ENCODE results near the gene IL10RB. TPM values are rescaled to one million over a fixed set of nuclear protein-coding genes. Genes with fewer than 3 reads are reported as not detected.

The IL10RB gene
- total and polyA plus RNA-seq, 2 of the 13 experiments (the other 11 are each of a cell fraction or from before 2014, with no cell fraction given) = 17.4 to 18.2 TPM

DNA sequence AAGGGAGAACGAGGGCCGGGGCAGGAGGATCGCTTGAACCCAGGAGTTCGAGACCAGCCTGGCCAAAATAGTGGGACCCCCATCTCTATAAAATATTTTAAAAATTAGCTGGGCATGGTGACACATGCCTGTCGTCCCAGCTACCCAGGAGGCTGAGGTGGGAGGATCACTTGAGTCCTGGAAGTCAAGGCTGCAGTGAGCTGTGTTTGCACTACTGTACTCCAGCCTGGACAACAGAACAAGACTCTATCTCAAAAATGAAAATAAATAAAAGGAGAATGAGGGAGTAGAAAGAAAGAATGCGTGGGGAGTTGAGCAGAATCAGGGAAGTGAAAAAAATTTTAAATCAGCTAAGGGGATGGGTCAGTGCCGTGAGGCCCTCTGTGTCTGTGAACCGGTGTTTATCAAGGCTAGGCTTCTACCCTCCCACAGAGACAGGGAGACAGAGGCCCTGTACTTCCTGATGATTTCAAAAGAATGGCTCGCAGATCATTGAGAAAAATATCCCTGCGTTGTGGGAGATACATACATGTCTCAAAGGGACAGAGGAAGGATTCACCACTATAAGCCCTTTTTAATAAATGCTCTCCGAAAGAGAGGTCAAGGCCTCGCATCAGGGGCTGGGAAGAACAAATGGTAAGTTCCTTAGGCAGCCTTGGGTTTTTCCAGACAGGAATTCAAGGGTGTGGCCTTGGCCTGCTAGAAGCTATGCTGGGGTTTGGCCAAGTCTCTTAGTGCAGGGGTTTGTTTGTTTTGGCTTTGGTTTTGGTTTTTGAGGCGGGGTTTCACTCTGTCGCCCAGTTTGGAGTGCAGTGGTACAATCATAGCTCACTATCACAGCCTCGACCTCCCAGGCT, 20.7 kb downstream of the IL10RB start (continued):
- TF ChIP-seq, protein P1, sequence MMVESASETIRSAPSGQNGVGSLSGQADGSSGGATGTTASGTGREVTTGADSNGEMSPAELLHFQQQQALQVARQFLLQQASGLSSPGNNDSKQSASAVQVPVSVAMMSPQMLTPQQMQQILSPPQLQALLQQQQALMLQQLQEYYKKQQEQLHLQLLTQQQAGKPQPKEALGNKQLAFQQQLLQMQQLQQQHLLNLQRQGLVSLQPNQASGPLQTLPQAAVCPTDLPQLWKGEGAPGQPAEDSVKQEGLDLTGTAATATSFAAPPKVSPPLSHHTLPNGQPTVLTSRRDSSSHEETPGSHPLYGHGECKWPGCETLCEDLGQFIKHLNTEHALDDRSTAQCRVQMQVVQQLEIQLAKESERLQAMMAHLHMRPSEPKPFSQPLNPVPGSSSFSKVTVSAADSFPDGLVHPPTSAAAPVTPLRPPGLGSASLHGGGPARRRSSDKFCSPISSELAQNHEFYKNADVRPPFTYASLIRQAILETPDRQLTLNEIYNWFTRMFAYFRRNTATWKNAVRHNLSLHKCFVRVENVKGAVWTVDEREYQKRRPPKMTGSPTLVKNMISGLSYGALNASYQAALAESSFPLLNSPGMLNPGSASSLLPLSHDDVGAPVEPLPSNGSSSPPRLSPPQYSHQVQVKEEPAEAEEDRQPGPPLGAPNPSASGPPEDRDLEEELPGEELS (CRISPR knock-in tag; IDR thresholded peaks at IDR 0.05) = peak; percentile 36; the same call in 1 of the 2 replicates
- TF ChIP-seq ZNF121 (CRISPR knock-in tag; IDR thresholded peaks at IDR 0.05) = peak; percentile 79
- TF ChIP-seq CHD4 (IDR thresholded peaks at IDR 0.05; ENCODE audit: borderline replicate concordance, low read length) = 0 out of 2 replicates have a peak, but pooled peaks have one; percentile 27
- TF ChIP-seq NCOR1 (IDR thresholded peaks at IDR 0.05; ENCODE audit: borderline replicate concordance, low read length) = no peak
- 0 out of 2 replicates have a peak, but pooled peaks have one; percentile 24 for TF ChIP-seq ARID5B (CRISPR knock-in tag; IDR thresholded peaks at IDR 0.05)
- peak in 1 of 2 experiments; percentile 29; a peak in 2 of 4 replicates for TF ChIP-seq EP300 (IDR thresholded peaks at IDR 0.05; ENCODE audit: low read depth in 2 of 2, low read length in 2 of 2)
- TF ChIP-seq EP300 (CRISPR knock-in tag; IDR thresholded peaks at IDR 0.05; ENCODE audit: borderline replicate concordance) = no peak
- TF ChIP-seq SAP130 (CRISPR knock-in tag; IDR thresholded peaks at IDR 0.05; ENCODE audit: low read depth) = peak; percentile 38; the same call in 1 of the 2 replicates
- peak; percentile 70 for TF ChIP-seq GFI1 (CRISPR knock-in tag; IDR thresholded peaks at IDR 0.05; ENCODE audit: borderline replicate concordance)
- TF ChIP-seq ZFX (CRISPR knock-in tag; IDR thresholded peaks at IDR 0.05; ENCODE audit: low read depth) = peak; percentile 33; the same call in 1 of the 2 replicates
- 0 out of 2 replicates have a peak, but pooled peaks have one; percentile 51 for TF ChIP-seq ZFP90 (CRISPR knock-in tag; IDR thresholded peaks at IDR 0.05; ENCODE audit: borderline replicate concordance)
- 0 out of 2 replicates have a peak, but pooled peaks have one; percentile 9 for TF ChIP-seq IRF2 (CRISPR knock-in tag; IDR thresholded peaks at IDR 0.05)
- no peak for TF ChIP-seq SOX6 (IDR thresholded peaks at IDR 0.05)
- 0 out of 2 replicates have a peak, but pooled peaks have one; percentile 18 for TF ChIP-seq SOX6 (CRISPR knock-in tag; IDR thresholded peaks at IDR 0.05)
- peak; percentile 27; the same call in 1 of the 2 replicates for TF ChIP-seq GATAD2A (CRISPR knock-in tag; IDR thresholded peaks at IDR 0.05)
- TF ChIP-seq SOX13 (IDR thresholded peaks at IDR 0.05) = no peak
- peak in 1 of 2 experiments; percentile 32; a peak in 1 of 4 replicates for TF ChIP-seq SOX13 (CRISPR knock-in tag; conservative IDR thresholded peaks at IDR 0.05 in 1 of 2, IDR thresholded peaks at IDR 0.05 in 1 of 2)
- 0 out of 2 replicates have a peak, but pooled peaks have one; percentile 19 for TF ChIP-seq ZBTB34 (CRISPR knock-in tag; IDR thresholded peaks at IDR 0.05)
